Lower lobe of right lung (tissue), 2 donors: ENCODE measurements around the gene KIRREL3. TPM values are rescaled to one million over a fixed set of nuclear protein-coding genes. Genes with fewer than 3 reads are reported as not detected.

ENCODE experiments used
- ATAC-seq, 2 donors: fragments of 200-7000 bp; cut with Tn5 transposase; one replicate each; pipeline ENCODE4 v1.9.1; 2020 to 2022; ENCODE audit warnings: mild to moderate bottlenecking in 2 of 2, moderate library complexity in 2 of 2
- DNase-seq: peaks from one replicate; pipeline ENCODE4 v3.0.0-alpha.2; 2020
- H3K27ac ChIP-seq: fragments of 200-600 bp; one replicate; pipeline ENCODE4 v1.8.0; 2022
- H3K27me3 ChIP-seq: fragments of 200-600 bp; one replicate; pipeline ENCODE4 v1.8.0; 2022; ENCODE audit warnings: low read depth
- H3K36me3 ChIP-seq: fragments of 200-600 bp; one replicate; pipeline ENCODE4 v1.8.0; 2022; ENCODE audit warnings: mild to moderate bottlenecking
- H3K4me1 ChIP-seq: fragments of 200-600 bp; one replicate; pipeline ENCODE4 v1.8.0; 2022
- H3K4me3 ChIP-seq: fragments of 200-600 bp; one replicate; pipeline ENCODE4 v1.8.0; 2022; ENCODE audit warnings: mild to moderate bottlenecking
- H3K9me3 ChIP-seq: fragments of 200-600 bp; one replicate; pipeline ENCODE4 v1.8.0; 2022
- intact Hi-C: fragments of 100-400 bp; cut with DNase I; formaldehyde crosslinking; loops from one replicate; pipeline ENCODE4 v1.11.0; 2022
- total RNA-seq: library from RNA; stranded (reverse); fragmentation: NEBNext Ultra II Directional; extraction: Animal tissue kit (Norgen Biotek cat#: 25700); gene quantifications from one replicate; pipeline ENCODE4 v1.2.1, GENCODE V29; 2021
- TF ChIP-seq, protein P1 (sequence below): fragments of 200-600 bp; IDR thresholded peaks from one replicate; pipeline ENCODE4 v1.8.0; 2022; ENCODE audit warnings: antibody characterized with exemption, mild to moderate bottlenecking
- donor health status: DM: no; HTN: yes; CAD: no; lungs with severe emphysema.

The KIRREL3 gene
- total RNA-seq, 1 donor from 2014 or later: 0.15 TPM

DNA sequence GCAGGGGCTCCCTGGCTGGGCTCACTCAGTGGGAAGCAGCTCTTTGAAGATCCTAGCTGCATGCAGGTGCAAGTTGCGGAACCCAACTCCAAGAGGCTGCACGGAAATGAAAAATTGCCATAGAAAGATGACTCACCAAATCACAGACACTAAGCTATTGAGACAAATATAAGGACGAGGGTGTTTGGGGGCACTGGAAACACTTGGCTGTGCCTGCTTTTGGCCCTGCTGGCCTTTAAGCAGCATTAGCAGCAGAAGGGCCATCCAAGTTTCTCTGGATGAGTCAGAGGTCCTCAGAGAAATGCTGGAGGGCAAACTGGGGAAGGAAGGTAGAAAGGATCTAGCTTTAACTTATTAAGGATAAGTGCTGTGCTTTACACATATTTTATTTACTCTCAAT, 282.3 kb downstream of the KIRREL3 start:
- TF ChIP-seq, protein P1, sequence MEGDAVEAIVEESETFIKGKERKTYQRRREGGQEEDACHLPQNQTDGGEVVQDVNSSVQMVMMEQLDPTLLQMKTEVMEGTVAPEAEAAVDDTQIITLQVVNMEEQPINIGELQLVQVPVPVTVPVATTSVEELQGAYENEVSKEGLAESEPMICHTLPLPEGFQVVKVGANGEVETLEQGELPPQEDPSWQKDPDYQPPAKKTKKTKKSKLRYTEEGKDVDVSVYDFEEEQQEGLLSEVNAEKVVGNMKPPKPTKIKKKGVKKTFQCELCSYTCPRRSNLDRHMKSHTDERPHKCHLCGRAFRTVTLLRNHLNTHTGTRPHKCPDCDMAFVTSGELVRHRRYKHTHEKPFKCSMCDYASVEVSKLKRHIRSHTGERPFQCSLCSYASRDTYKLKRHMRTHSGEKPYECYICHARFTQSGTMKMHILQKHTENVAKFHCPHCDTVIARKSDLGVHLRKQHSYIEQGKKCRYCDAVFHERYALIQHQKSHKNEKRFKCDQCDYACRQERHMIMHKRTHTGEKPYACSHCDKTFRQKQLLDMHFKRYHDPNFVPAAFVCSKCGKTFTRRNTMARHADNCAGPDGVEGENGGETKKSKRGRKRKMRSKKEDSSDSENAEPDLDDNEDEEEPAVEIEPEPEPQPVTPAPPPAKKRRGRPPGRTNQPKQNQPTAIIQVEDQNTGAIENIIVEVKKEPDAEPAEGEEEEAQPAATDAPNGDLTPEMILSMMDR: no peak
- DNase-seq (no peak), ATAC-seq (no peak)
- no peak overlapping the region for H3K4me3 ChIP-seq
- H3K4me1 ChIP-seq: no peaks in the 10 kb centered on the region
- H3K9me3 ChIP-seq: no peaks in the 10 kb centered on the region
- no peaks in the 10 kb centered on the region for H3K27me3 ChIP-seq
- intact Hi-C loops: loop anchor here (5.0 kb wide), 1 partner anchor 269 kb away; no protein-coding TSS in a partner anchor
- H3K36me3 ChIP-seq: no peaks in the 10 kb centered on the region
- no peak overlapping the region for H3K27ac ChIP-seq

DNA sequence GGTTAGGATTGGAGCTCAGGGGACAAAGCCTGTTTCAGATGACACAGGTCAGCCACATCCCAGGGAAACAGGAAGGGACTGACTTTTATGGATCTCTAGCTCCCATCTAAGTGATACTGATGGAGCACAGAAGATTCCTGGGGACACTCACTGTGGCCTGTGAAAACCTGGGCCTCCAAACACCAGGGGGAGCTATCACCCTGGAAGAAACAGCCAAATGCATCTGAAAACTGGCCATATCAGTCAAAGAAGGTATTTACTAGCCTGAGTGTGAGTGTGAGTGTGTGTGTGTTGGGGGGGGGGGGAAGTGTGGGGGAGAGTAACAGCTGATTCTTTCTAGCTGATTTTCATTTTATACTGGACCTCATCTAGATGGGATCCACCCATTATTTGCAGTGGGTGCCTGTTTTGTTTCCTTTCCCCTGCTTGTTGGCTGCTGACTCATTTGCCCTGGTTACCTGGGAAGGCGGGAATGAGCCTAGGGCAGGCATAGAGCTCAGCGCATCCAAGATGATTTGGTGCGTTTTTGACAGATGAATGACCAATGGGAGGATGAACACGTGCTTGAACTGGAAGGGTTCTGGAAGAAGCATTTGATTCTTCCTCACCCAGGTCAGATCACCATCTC, 284.0 kb downstream of the KIRREL3 start:
- no peak for DNase-seq
- ATAC-seq: peak; percentile 53 to 59
- intact Hi-C loops: loop anchor here (5.0 kb wide), 1 partner anchor 271 kb away; no protein-coding TSS in a partner anchor
- H3K4me3 ChIP-seq: no peak overlapping the region
- H3K9me3 ChIP-seq: no peaks in the 10 kb centered on the region
- no peaks in the 10 kb centered on the region for H3K4me1 ChIP-seq
- peaks cover 6% of the 10 kb centered on the region for H3K27me3 ChIP-seq
- no peaks in the 10 kb centered on the region for H3K36me3 ChIP-seq
- no peak overlapping the region for H3K27ac ChIP-seq
- TF ChIP-seq, protein P1: peak; percentile 60

DNA sequence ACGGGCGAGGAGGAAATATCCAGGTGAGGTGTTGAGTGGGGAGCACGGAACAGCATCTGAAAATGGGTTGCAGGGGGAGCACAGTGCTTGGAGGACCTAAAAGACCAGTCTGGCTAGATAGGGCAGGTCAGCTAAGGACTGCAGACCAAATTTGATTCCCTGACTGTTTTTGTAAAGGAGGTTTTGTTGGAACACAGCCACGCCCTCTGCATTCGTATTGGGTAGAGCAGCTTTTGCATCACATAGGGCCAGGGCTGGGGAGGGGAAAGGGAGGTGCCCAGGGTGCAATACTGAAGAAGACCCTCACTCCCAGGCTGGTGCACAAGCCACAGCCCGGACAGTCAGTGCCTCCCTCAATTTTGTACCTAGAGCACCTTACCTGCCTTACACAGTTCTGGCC, 286.8 kb downstream of the KIRREL3 start:
- H3K4me3 ChIP-seq: no peak overlapping the region
- peaks cover 6% of the 10 kb centered on the region for H3K27me3 ChIP-seq
- TF ChIP-seq, protein P1: no peak
- intact Hi-C loops: no loop called here
- H3K4me1 ChIP-seq: no peaks in the 10 kb centered on the region
- H3K27ac ChIP-seq: no peak overlapping the region
- DNase-seq (no peak), ATAC-seq (no peak)
- H3K9me3 ChIP-seq: no peaks in the 10 kb centered on the region
- no peaks in the 10 kb centered on the region for H3K36me3 ChIP-seq

DNA sequence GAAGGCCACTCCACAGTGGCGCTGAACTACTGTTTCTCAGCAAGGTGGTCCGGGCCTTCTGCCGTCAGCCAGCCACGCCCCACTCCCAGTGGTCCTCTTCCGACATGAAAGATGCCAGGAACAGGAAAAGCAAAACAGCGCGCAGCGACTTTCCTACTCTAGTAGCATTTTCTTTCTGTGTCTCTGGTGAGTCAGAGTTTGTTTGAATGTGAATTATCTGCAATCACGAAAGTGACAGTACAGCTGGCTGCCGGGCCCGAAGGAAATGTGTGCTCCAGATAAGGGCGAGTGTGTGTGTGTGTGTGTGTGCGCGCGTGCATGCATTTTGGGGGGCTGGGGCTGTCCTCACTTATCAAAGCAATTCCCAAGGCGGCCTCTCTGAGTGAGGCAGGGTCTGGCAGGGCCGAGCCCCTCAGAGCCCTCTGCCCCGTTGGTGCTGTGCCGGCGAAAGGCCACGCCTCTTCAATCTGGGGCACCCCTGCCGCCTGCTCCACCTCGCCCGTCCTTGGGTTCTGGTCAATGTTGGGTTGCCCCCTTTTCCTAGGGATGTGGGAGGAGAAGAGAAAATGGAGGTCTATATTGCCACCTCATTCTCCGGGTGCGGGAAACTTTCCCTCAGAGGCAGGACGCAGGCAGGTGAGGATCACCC, 288.5 kb downstream of the KIRREL3 start:
- no peaks in the 10 kb centered on the region for H3K9me3 ChIP-seq
- H3K27me3 ChIP-seq: peaks cover 6% of the 10 kb centered on the region
- H3K4me3 ChIP-seq: no peak overlapping the region
- ATAC-seq (no peak), DNase-seq (no peak)
- TF ChIP-seq, protein P1: no peak
- no peaks in the 10 kb centered on the region for H3K4me1 ChIP-seq
- no peak overlapping the region for H3K27ac ChIP-seq
- no peaks in the 10 kb centered on the region for H3K36me3 ChIP-seq
- intact Hi-C loops: no loop called here

DNA sequence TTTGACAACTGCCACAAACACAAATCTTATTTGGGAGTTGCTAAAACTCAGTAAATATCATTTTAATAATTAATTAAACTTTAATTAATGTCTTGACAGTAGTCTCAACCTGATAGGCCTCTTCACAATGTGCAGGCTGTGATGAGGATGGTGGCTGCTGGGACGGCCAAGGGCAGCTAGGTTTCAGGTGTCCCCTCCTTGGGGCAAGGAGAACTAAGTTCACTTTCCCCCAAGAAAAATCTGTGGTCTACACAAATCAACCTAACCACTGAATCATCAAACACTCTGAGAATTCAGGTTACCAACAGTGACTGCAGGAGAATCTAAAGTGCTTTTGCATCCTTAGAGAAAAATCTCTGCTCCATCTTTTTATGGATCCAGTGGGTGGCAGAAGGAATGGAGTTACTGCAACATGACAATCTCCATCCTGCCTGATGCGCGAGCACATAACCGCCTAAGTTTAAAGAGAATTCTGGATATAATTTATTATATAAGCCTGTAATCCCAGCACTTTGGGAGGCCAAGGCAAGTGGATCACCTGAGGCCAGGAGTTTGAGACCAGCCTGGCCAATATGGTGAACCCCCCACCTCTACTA, 289.7 kb downstream of the KIRREL3 start:
- TF ChIP-seq, protein P1: no peak
- intact Hi-C loops: no loop called here
- no peaks in the 10 kb centered on the region for H3K4me1 ChIP-seq
- H3K27ac ChIP-seq: no peak overlapping the region
- no peak overlapping the region for H3K4me3 ChIP-seq
- peaks cover 6% of the 10 kb centered on the region for H3K27me3 ChIP-seq
- ATAC-seq: no peak
- H3K36me3 ChIP-seq: no peaks in the 10 kb centered on the region
- DNase-seq: no peak
- H3K9me3 ChIP-seq: no peaks in the 10 kb centered on the region
